ENCODE results near the gene CRAMP1. TPM values are rescaled to one million over a fixed set of nuclear protein-coding genes. Genes with fewer than 3 reads are reported as not detected.
"Not testable (repeated sequence)": the region's sequence is repeated elsewhere in the genome, so short reads cannot be mapped to it uniquely, and the experiment has no call there.

Gene CRAMP1
- total RNA-seq, 1 experiment from 2014 or later, result 29.7 TPM

DNA sequence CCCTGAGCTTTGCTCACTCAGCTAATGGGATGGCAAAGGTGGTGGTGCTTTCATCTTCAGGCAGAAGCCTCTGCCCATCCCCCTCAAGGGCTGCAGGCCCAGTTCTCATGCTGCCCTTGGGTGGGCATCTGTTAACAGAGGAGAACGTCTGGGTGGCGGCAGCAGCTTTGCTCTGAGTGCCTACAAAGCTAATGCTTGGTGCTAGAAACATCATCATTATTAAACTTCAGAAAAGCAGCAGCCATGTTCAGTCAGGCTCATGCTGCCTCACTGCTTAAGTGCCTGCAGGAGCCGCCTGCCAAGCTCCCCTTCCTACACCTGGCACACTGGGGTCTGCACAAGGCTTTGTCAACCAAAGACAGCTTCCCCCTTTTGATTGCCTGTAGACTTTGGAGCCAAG lies 88.1 kb downstream of the CRAMP1 start:
- intact Hi-C loops (cut with micrococcal nuclease; ENCODE audit: unreplicated experiment), result no loop called here
- TF ChIP-seq, protein P1, sequence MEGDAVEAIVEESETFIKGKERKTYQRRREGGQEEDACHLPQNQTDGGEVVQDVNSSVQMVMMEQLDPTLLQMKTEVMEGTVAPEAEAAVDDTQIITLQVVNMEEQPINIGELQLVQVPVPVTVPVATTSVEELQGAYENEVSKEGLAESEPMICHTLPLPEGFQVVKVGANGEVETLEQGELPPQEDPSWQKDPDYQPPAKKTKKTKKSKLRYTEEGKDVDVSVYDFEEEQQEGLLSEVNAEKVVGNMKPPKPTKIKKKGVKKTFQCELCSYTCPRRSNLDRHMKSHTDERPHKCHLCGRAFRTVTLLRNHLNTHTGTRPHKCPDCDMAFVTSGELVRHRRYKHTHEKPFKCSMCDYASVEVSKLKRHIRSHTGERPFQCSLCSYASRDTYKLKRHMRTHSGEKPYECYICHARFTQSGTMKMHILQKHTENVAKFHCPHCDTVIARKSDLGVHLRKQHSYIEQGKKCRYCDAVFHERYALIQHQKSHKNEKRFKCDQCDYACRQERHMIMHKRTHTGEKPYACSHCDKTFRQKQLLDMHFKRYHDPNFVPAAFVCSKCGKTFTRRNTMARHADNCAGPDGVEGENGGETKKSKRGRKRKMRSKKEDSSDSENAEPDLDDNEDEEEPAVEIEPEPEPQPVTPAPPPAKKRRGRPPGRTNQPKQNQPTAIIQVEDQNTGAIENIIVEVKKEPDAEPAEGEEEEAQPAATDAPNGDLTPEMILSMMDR (IDR thresholded peaks at IDR 0.05; ENCODE audit: unreplicated experiment), result no peak
- no peaks in the 10 kb centered on the region for H3K9me3 Mint-ChIP-seq (ENCODE audit: low read depth, unreplicated experiment)
- no peak overlapping the region for H3K27ac Mint-ChIP-seq (ENCODE audit: unreplicated experiment)
- H3K4me3 Mint-ChIP-seq (ENCODE audit: low read depth, unreplicated experiment), result no peak overlapping the region
- CTCF ChIA-PET, result no interaction called here
- DNase-seq, result no peak
- H3K36me3 Mint-ChIP-seq (ENCODE audit: insufficient read depth, unreplicated experiment), result peaks cover 99% of the 10 kb centered on the region
- BruUV-seq (replicated peaks), result no TSS peak
- peaks cover 10% of the 10 kb centered on the region for H3K4me1 Mint-ChIP-seq (ENCODE audit: low read depth, unreplicated experiment)
- no peaks in the 10 kb centered on the region for H3K27me3 Mint-ChIP-seq (ENCODE audit: unreplicated experiment)

DNA sequence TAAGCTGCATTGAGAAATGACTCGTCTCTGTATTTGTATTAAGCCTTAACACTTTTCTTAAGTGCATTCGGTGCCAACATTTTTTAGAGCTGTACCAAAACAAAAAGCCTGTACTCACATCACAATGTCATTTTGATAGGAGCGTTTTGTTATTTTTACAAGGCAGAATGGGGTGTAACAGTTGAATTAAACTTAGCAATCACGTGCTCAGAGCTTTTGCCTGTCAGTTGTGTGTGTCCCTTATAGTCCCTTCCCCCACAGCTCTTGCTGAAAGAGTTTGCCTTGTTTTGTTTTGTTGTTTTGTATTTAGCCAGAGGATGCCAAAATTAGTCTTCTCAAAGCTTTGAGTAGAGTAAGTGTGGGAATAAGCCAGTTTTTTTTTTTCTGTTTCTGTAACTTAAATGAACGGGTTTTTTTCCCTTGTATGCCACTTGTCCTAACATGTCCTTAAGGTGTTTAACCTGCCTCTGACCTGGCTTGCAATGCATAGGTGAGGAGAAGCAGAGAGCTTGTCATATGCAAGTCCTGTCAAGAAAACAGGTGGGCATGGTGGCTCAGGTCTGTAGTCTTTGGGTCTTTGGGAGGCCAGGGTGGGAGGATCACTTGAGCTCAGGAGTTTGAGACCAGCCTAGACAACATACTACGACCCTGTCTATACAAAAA lies 89.2 kb downstream of the CRAMP1 start:
- TF ChIP-seq, protein P1 (IDR thresholded peaks at IDR 0.05; ENCODE audit: unreplicated experiment), result no peak
- no peak overlapping the region for H3K4me3 Mint-ChIP-seq (ENCODE audit: low read depth, unreplicated experiment)
- intact Hi-C loops (cut with micrococcal nuclease; ENCODE audit: unreplicated experiment), result no loop called here
- DNase-seq, result no peak
- no TSS peak for BruUV-seq (replicated peaks)
- H3K27me3 Mint-ChIP-seq (ENCODE audit: unreplicated experiment), result no peaks in the 10 kb centered on the region
- H3K27ac Mint-ChIP-seq (ENCODE audit: unreplicated experiment), result peak overlapping the region; percentile 42
- H3K9me3 Mint-ChIP-seq (ENCODE audit: low read depth, unreplicated experiment), result no peaks in the 10 kb centered on the region
- CTCF ChIA-PET, result interaction anchor here (0.7 to 1.1 kb wide), 4 partner anchors 10 to 576 kb away, joined by 3 to 4 read pairs (median 4); partner anchors contain the start of gene JPT2
- H3K36me3 Mint-ChIP-seq (ENCODE audit: insufficient read depth, unreplicated experiment), result peaks cover 99% of the 10 kb centered on the region
- H3K4me1 Mint-ChIP-seq (ENCODE audit: low read depth, unreplicated experiment), result peaks cover 10% of the 10 kb centered on the region

DNA sequence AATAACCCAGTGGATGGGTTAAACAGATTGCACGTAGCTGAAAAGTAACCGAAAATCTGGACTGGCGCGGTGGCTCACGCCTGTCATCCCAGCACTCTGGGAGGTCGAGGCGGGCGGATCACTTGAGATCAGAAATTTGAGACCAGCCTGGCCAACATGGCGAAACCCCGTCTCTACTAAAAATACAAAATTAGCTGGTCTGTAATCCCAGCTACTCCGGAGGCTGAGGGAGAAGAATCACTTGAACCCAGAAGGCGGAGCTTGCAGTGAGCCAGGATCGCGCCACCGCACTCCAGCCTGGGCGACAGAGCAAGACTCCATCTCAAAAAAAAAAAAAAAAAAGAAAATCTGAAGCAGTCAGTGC lies 93.1 kb downstream of the CRAMP1 start:
- DNase-seq; BruUV-seq (replicated peaks); H3K27me3 Mint-ChIP-seq (ENCODE audit: unreplicated experiment); intact Hi-C loops (cut with micrococcal nuclease; ENCODE audit: unreplicated experiment); H3K9me3 Mint-ChIP-seq (ENCODE audit: low read depth, unreplicated experiment): not testable (repeated sequence)
- Mint-ChIP-seq H3K4me3 (ENCODE audit: low read depth, unreplicated experiment) (peak overlapping the region; percentile 90), H3K36me3 (ENCODE audit: insufficient read depth, unreplicated experiment) (peaks cover 77% of the 10 kb centered on the region), H3K27ac (ENCODE audit: unreplicated experiment) (peak overlapping the region; percentile 97), H3K4me1 (ENCODE audit: low read depth, unreplicated experiment) (peaks cover 10% of the 10 kb centered on the region)
- CTCF ChIA-PET, result interaction anchor here (0.6 to 2.2 kb wide), 14 partner anchors 10 to 1402 kb away, joined by 3 to 20 read pairs (median 3); partner anchors contain the start of genes CRAMP1, EME2, FAHD1 and IFT140

DNA sequence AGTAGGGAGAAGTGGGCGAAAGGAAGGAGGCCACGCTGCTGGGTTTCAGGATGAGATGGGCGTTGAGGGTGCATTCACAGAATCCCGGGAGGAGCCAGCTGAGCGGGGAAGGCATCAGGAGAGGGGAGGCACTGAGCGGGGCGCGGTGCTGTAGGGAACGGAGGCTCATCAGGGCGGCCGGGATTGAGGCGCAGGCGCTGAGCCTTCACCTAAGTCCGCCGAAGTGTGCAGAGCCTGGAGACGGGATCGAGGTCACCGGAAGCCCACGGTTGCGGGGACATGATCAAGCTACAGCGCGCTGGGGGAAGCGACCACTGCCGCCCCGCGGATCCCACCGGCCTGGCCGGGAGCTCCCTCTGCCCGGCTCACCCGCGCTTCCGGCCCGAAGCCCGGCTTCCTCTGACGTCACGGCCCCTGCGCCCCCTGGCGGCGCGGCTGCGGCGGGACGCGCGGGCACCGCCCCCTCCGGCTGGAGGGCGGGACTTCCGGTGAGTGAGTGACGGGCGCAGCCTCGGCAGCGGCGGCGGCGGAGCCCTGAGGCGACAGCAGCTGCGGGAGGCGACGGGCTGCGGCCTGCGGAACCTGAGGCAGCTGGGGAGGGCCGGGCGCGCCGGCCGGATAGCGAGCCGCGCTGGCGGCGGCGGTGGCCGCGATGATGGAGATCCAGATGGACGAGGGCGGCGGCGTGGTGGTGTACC lies 93.7 kb downstream of the CRAMP1 start, which contains the start of gene MAPK8IP3:
TSS of gene MAPK8IP3 (plus strand) at position 508 of the 698 bp plus-strand sequence. CDS start at position 653, 145 bp downstream.
- intact Hi-C loops (cut with micrococcal nuclease; ENCODE audit: unreplicated experiment), result no loop called here
- Mint-ChIP-seq H3K27me3 (ENCODE audit: unreplicated experiment) (no peaks in the 10 kb centered on the region), H3K4me1 (ENCODE audit: low read depth, unreplicated experiment) (peaks cover 10% of the 10 kb centered on the region), H3K27ac (ENCODE audit: unreplicated experiment) (peak within 1 kb of the TSS; percentile 97), H3K4me3 (ENCODE audit: low read depth, unreplicated experiment) (peak within 1 kb of the TSS; percentile 90), H3K9me3 (ENCODE audit: low read depth, unreplicated experiment) (no peaks in the 10 kb centered on the region), H3K36me3 (ENCODE audit: insufficient read depth, unreplicated experiment) (peaks cover 72% of the 10 kb centered on the region)
- CTCF ChIA-PET, result interaction anchor here (0.6 to 2.2 kb wide), 17 partner anchors 9 to 1402 kb away, joined by 3 to 20 read pairs (median 4); partner anchors contain the start of genes CRAMP1, EME2, FAHD1 and IFT140
- no TSS peak for BruUV-seq (replicated peaks)
- TF ChIP-seq, protein P1 (IDR thresholded peaks at IDR 0.05; ENCODE audit: unreplicated experiment), result peak; percentile 98
- DNase-seq, result peak; percentile 98
